GM19193 (cell line): ENCODE measurements around the gene ERO1A.

Experiments used
- POLR2A ChIP-seq: IDR thresholded peaks from 4 replicates; pipeline ENCODE4 v1.6.1; 2011; ENCODE audit not compliant: insufficient read depth, insufficient read length; ENCODE audit errors: extremely low read depth

ERO1A gene, protein sequence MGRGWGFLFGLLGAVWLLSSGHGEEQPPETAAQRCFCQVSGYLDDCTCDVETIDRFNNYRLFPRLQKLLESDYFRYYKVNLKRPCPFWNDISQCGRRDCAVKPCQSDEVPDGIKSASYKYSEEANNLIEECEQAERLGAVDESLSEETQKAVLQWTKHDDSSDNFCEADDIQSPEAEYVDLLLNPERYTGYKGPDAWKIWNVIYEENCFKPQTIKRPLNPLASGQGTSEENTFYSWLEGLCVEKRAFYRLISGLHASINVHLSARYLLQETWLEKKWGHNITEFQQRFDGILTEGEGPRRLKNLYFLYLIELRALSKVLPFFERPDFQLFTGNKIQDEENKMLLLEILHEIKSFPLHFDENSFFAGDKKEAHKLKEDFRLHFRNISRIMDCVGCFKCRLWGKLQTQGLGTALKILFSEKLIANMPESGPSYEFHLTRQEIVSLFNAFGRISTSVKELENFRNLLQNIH

DNA sequence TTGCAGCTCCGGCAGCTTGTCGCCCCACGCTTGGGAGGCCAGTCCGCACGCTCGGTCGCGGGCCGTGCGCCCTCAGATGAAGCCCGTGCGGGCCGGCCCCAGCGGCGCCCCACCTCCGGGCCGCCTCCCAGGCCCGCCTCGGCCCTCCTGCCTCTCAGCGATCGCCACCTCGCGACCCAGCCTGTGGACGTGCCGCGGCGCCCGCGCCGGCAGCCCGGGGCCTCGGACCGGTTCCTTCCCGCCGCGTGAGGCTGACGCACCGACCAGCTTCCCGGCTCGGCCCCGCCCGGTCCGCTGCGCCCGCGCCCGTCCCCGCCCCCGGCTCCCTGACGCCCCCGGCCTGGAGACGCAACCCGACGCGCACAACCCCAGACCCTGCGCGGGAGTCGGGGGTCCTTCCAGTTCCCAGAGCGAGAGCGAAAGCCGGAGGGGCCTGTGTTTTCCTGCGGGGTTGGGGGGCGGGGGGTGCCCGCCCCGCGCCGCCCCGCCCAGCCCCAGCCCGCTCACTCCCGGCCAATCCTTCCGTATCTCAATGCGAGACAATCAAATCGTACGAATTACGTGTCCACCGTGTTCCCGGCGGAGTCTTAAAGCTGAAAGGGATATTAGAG lies at the start of gene ERO1A:
Gene ERO1A (minus strand): TSS at position 78 of the 611 bp plus-strand sequence. CDS start 77 bp downstream, at position 1.
- TF ChIP-seq POLR2A, result peak; percentile 55

DNA sequence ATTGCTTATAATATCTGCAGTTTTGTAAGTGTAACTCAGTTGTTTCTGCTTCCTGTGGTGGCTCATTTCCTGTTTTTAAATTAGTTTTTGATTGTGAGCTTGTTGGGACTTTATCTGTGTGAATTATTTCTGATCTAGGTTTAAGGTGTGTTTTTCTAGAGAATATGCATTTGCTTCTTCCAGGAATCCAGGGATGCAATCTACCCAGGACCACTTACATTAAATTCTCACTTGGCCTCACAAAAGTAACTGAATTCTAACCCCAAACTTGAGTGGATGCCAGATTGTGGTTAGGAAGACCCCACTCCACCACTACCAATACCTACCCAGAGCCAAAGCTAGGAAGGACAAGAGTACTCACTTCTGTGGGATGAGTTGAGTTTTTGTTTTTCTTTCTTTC lies 46.5 kb upstream of the ERO1A start:
- no peak for TF ChIP-seq POLR2A

DNA sequence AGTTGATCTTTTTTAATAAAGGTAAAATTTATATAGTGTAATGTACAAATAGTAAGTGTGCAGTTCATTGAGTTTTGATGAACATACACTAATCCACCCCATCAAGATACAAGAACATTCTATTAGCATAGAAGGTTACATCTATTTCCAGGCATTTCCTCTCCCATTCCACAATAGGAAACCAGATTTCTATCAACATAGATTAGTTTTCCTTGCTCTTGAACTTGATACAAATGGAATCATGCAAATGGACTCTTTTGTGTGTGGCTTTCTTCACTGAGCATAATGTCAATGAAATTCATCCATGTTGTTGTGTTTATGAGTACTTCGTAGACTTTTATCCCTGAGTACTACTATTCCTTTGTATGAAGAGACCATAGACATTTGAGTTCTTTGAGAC lies 45.4 kb upstream of the ERO1A start:
- TF ChIP-seq POLR2A, result no peak

DNA sequence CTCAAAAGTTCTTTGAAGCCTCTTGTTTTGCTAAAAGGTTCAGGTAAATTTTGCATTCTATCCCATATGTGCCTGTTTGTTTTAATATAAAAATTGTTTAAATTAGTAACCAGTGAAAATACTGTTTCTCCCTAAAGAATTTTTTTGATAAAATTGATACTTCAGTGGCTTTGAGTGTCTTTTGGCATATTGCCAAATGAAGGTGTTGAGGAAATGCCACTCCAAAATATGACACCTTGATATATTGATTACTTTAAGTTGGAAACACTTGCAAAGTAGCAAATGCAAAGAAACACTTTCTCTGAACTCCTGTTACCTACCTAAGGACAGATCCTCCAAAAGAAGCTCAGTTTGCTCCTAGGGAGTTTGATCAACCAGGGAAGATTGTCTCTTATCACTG lies 43.1 kb upstream of the ERO1A start:
- no peak for TF ChIP-seq POLR2A

DNA sequence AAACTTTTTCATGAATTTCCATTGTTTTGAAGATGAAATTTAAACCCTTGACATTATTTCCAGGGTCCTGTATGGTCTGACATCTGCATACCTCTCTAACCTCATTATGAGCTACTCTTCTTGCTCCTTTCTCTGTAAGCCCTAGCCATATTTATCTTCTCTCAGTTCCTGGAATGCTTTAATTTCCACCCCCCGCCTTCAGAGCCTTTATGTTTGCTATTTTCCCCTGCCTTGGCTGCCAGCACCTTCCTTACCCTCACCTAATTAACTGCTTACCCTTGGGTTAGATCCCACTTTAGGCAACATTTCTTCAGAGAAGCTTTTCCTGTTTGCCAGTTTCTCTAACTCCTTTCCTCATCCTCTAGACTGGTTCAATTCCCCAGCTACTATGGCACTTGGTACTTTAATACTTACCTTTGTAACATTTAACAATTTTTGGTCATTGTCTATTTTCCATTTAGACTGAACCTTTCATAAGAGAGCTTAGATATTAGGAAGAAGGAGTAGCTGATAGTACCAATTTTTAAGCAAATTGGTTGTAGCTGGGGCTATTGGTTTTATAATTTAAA lies 40.6 kb upstream of the ERO1A start:
- TF ChIP-seq POLR2A, result no peak

DNA sequence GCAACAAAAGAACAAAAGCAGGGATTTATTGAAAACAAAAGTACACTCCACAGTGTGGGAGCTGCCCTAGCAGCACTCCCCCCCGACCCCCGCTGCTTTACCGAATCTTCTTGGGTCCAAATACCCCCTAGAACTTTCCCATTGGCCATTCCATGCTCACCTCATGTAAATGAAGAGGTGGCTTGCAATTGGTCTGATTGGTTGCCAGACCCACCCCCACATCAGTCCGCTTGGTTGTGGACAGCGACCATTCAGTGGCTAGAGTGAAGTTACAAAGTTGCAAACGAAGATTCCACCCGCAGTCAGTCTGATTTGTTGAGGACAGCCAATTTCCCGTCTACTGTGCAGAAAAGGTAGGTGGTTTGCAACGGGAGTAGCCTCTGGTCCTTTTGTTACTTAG lies 38.5 kb upstream of the ERO1A start:
- no peak for TF ChIP-seq POLR2A

DNA sequence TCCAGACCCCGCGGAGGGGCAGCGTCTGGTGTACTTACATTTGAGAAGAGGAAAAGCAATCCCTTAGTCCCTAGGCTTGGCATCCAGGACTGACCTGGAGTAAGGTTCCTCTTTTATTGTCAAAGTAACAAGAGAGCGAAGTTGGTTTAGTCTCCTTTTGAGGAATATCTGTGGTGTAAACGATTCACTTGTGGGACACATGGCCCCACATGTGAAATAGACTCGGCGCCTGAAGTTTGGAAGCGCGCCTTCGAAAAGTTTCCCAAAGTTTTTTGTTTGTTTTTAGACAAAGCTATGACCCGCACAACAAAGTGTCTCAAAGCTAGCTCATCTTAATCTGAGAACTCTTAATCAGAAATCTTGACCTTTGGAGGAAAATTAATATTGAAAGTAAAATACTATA lies 35.4 kb upstream of the ERO1A start:
- no peak for TF ChIP-seq POLR2A

DNA sequence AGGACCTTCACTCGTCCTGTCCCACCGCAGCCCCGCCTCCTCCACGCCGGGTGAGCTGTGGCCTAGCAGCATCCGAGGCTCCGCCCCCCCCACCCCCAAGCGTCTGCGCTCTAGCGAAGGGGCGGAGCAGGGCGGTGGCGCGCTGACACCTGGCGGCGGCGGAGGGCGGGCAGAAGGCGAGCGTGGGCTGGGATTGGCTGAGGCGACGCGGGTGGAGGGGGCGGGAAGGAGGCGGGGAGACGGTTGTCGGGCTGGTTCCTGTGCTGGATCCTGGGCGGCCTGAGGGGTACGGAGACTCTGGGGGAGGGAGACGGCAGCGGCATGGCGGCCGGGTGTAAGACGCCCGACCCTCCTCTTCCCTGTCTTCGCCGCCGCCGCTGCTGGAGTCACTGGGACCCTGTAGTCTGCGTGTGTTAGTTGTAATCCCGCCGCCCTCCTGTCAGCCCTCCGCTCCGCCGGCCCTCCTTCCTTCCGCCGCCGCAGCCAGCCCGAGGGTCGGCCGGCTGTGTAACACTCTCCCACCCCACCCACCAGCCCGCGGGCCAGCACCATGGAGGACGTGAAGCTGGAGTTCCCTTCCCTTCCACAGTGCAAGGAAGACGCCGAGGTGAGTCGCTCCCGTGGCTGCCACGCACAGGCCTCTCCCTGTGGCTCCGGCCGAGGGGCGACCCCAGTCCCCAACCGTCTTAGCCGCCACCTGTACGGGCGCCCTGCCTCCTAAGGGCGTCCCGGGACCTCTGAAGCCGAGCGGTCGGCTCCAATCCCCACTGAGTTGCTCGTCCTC lies 34.8 kb upstream of the ERO1A start, which contains the start of gene STYX:
Gene STYX (plus strand): TSS at position 242 of the 784 bp plus-strand sequence. CDS start 309 bp downstream, at position 551.
- TF ChIP-seq POLR2A, result peak; percentile 89

DNA sequence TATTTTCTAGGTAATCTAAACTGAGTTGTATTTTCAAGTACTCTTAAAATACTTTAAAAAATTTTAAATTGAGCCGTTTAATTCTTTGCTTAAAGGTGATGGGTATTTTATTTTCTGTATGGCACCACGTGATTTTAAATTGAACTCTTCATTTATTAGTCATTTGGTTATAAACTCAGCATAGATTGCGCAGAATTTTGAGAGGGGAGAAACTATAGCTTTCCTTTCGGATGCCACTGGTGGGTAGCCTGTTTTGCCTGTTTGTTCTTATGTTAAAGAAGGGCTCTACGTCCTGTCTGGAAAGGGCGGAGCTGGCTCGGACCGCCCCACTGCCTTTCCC lies 34.2 kb upstream of the ERO1A start:
- TF ChIP-seq POLR2A, result no peak

DNA sequence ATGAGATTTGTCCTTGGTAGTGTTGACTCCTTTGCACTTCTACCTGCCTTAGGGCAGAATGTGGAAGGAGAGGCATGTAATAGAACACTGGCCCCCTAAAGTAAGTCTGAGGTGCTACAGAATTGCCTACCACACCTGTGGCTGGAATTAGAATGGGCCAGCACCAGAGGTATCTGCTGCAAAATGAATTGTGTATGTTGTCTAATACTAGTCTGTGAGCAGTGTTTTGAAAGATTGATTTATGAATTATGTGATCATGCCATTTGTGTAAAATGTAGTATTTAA lies 28.9 kb upstream of the ERO1A start:
- TF ChIP-seq POLR2A, result no peak

DNA sequence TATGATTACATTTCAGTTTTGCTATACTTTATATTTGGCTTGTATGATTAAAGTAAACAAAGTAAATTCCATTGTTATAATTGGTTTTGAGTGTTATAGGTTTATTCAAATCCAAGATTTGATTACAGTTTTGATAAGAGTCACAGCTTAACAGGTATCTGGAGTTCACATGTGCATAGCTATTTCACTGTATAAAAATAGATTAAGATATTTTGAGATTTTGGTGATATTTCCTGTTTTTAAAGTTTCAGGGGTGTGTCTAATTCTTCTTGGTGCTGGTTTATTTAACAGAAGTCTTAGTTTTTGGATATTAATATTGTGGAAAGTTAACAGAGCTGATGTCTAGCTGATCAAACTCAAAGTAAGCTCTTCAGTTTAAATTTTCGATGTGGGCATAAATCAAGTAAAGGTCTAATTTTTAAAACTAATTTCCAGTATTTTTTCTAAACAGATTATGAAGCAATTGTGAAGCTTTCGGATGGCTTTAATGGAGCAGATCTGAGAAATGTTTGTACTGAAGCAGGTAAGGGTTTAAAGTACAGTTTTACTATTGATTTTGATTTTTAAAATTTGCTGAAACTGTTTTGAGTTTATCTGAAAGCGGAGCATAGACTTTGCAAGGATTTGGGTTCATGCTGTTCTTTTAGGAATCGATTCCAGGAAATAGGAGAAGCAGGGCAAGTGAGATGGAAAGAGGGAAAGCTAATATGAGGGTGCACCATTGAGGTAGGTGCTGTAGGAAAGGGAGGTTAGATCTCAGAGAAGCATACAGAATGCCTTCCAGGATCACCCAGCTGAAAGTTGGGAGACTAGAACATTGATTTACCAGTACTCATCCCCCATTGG lies 28.4 kb upstream of the ERO1A start:
- no peak for TF ChIP-seq POLR2A

DNA sequence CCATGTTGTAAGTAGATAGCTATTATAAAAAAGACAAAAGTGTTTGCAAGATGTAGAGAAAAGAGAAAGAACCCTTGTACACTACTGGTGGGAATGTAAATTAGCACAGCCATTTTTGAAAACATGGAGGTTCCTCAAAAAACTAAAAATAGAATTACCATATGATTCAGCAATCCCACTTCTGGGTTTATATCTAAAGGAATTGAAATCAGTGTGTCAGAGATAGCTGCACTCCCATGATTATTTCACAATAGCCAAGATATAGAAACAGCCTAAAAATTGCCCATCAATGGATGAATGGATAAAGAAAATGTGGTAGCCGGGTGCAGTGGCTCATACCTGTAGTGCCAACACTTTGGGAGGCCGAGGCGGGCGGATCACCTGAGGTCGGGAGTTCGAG lies 20.8 kb upstream of the ERO1A start:
- no peak for TF ChIP-seq POLR2A

DNA sequence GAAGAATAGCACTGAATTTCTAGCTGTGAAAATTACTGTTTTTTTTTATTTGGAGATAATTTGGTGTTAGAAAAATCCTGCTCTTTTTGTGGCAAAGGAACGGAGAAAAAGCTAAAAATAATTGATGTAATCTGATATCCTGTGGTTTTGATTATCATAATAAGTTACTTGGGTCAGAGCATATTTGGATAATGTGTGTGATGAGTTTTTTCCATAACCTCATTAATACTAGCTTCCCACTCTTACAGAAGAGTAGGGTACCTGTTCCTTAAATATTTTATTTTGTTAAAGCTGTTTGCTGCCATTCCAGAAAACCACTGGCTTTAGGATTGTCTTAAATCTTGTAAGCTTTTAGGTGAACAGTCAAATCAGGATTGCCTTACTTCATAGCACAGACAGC lies 16.3 kb upstream of the ERO1A start:
- TF ChIP-seq POLR2A, result no peak
